8988T (cell line): ENCODE results near the gene ARHGEF25.
"Not testable (repeated sequence)": the region's sequence is repeated elsewhere in the genome, so short reads cannot be mapped to it uniquely, and the experiment has no call there.

Source experiments
- DNase-seq: peaks from one replicate; pipeline ENCODE4 v3.0.0; 2011

Gene ARHGEF25

GRCh38 chr12:57623385-57623784, 12.2 kb downstream of the ARHGEF25 start:
- DNase-seq = no peak

GRCh38 chr12:57623811-57624390, 12.7 kb downstream of the ARHGEF25 start:
- peak; percentile 20 for DNase-seq

GRCh38 chr12:57624441-57625220, 13.4 kb downstream of the ARHGEF25 start:
- DNase-seq = peak; percentile 10

GRCh38 chr12:57625261-57626032, 14.2 kb downstream of the ARHGEF25 start:
- DNase-seq = peak; percentile 10

GRCh38 chr12:57626111-57626920, 15.1 kb downstream of the ARHGEF25 start:
- DNase-seq = peak; percentile 9

- no peak for DNase-seq
Observed at GRCh38 chr12:57626921-57627445, 15.7 kb downstream of the ARHGEF25 start.

GRCh38 chr12:57627501-57628279, 16.5 kb downstream of the ARHGEF25 start:
- DNase-seq = peak; percentile 9

- DNase-seq = peak; percentile 5
Observed at GRCh38 chr12:57628280-57629191, 17.3 kb downstream of the ARHGEF25 start.

GRCh38 chr12:57629897-57630471, 18.7 kb downstream of the ARHGEF25 start:
- DNase-seq = peak; percentile 6

GRCh38 chr12:57630891-57631433, 19.7 kb downstream of the ARHGEF25 start:
- DNase-seq = peak; percentile 6

- DNase-seq = peak; percentile 15
Observed at GRCh38 chr12:57631566-57632072, 20.4 kb downstream of the ARHGEF25 start.

GRCh38 chr12:57632073-57632957, 21.1 kb downstream of the ARHGEF25 start:
- peak; percentile 33 for DNase-seq

GRCh38 chr12:57632958-57633840, 22.0 kb downstream of the ARHGEF25 start, which contains the start of gene B4GALNT1:
Gene B4GALNT1, minus strand, starts transcription at chr12:57633201. Its CDS starts 1,069 bp downstream, at chr12:57632132.
- peak; percentile 78 for DNase-seq

- DNase-seq = not testable (repeated sequence)
Observed at GRCh38 chr12:57636731-57637130, 25.5 kb downstream of the ARHGEF25 start.

- no peak for DNase-seq
Observed at GRCh38 chr12:57637364-57637763, 26.1 kb downstream of the ARHGEF25 start.

GRCh38 chr12:57638096-57638495, 26.9 kb downstream of the ARHGEF25 start:
- DNase-seq = no peak
